Measurements from ENCODE around the gene ADORA3.

DNA sequence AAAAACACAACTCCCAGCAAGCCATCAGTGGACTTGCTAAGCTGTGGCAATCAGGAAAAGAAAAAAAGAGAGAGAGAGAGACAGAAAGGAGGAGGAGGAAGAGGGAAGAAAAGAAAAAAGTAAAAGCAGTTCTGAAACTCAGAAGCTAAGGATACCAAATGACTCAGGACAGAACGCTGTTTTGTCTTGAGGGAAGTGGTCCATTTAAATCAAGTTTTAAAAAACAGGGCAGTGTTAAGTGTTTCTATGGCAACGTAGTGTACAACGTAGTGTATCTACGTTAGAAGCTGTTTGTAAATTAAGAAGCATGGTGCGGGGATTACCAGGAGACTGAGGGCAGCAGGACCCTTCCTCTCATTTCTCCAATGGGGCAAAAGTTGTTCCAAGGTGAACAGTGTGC is 5.8 kb downstream of the ADORA3 start:
- TF ChIP-seq, protein P1, sequence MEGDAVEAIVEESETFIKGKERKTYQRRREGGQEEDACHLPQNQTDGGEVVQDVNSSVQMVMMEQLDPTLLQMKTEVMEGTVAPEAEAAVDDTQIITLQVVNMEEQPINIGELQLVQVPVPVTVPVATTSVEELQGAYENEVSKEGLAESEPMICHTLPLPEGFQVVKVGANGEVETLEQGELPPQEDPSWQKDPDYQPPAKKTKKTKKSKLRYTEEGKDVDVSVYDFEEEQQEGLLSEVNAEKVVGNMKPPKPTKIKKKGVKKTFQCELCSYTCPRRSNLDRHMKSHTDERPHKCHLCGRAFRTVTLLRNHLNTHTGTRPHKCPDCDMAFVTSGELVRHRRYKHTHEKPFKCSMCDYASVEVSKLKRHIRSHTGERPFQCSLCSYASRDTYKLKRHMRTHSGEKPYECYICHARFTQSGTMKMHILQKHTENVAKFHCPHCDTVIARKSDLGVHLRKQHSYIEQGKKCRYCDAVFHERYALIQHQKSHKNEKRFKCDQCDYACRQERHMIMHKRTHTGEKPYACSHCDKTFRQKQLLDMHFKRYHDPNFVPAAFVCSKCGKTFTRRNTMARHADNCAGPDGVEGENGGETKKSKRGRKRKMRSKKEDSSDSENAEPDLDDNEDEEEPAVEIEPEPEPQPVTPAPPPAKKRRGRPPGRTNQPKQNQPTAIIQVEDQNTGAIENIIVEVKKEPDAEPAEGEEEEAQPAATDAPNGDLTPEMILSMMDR (IDR thresholded peaks at IDR 0.05; ENCODE audit: low read depth, low read length): no peak
- no peak for TF ChIP-seq EZH2phosphoT487 (IDR thresholded peaks at IDR 0.05; ENCODE audit: low read depth)

All from OCI-LY3 (cell line).